Stomach (tissue), 4 donors: Measurements from ENCODE around the gene LRTM1.

Source experiments
- CTCF ChIP-seq, 7 experiments: fragments of 450-650 bp in 4 of 7; fragments of 200-600 bp in 3 of 7; sonication (generic) in 3 of 7; IDR thresholded peaks; one replicate each; pipeline ENCODE4 v1.5.1; 2016 to 2019; ENCODE audit warnings: antibody characterized with exemption in 7 of 7, control low read depth in 2 of 7, mild to moderate bottlenecking in 1 of 7
- EP300 ChIP-seq: sonication (generic); formaldehyde crosslinking; IDR thresholded peaks from one replicate; pipeline ENCODE4 v1.6.1; 2017; ENCODE audit warnings: antibody characterized with exemption
- POLR2A ChIP-seq, 4 donors: fragments of 450-650 bp; IDR thresholded peaks; one replicate each; pipeline ENCODE4 v1.6.1; 2016; ENCODE audit warnings: antibody characterized with exemption in 4 of 4, control low read depth in 2 of 4, mild to moderate bottlenecking in 1 of 4, moderate library complexity in 1 of 4

DNA sequence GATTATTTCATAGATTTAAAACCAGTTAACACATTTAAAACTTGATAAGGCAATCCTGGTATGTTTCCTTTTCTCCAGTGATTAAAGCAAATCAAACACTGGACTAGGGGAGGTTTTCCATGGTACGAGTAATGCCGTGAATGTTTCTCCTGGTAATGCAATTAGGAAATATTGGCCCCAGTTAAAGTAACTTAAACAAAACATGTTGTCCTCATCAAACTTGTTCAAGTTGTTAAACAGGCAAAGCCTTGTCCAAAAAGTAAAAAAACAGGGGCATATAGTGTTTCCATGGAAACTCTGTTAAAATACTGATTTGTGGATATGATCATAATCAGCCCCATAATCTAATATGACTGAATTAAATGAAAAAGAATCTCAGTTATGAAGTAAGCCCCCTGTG lies 13.1 kb upstream of the LRTM1 start:
- TF ChIP-seq CTCF (IDR thresholded peaks at IDR 0.05), result no peak
- no peak for TF ChIP-seq POLR2A (IDR thresholded peaks at IDR 0.05)
- no peak for TF ChIP-seq EP300
